SK-N-MC (cell line): ENCODE measurements around the gene CRISPLD2.

Experiments
- EZH2 ChIP-seq: fragments of 200-600 bp; sonication (generic); IDR thresholded peaks from one replicate; pipeline ENCODE4 v1.6.1; 2017; ENCODE audit warnings: antibody characterized with exemption
- FOXP2 ChIP-seq: optimal IDR thresholded peaks from 2 replicates; pipeline ENCODE3; 2011; ENCODE audit warnings: mild to moderate bottlenecking, moderate library complexity; ENCODE audit not compliant: insufficient read depth; ENCODE audit errors: extremely low read length, control extremely low read depth
- POLR2AphosphoS5 ChIP-seq: IDR thresholded peaks from 2 replicates; pipeline ENCODE4 v1.6.1; 2012; ENCODE audit warnings: mild to moderate bottlenecking, low read depth, low read length, borderline replicate concordance

GRCh38 chr16:84826558-84826941, 6.8 kb downstream of the CRISPLD2 start:
- TF ChIP-seq POLR2AphosphoS5 (no peak), EZH2 (no peak), FOXP2 (no peak)
